NCI-H1105 (cell line): ENCODE results near the gene PGLYRP3.

Experiments used
- DNase-seq: peaks from one replicate; lab custom pipeline; 2025; lab: John Stamatoyannopoulos, UW

Gene PGLYRP3

GRCh38 chr1:153312570-153313186 is at the start of gene PGLYRP3:
TSS of gene PGLYRP3 (minus strand) at chr1:153312952. CDS start at chr1:153310665, 2,287 bp downstream.
- no peak for DNase-seq

- no peak for DNase-seq
Observed at GRCh38 chr1:153362187-153362775, 49.5 kb upstream of the PGLYRP3 start.

- no peak for DNase-seq
Observed at GRCh38 chr1:153361480-153362109, 48.8 kb upstream of the PGLYRP3 start.

GRCh38 chr1:153360592-153361479 is 48.1 kb upstream of the PGLYRP3 start:
- no peak for DNase-seq

- no peak for DNase-seq
Observed at GRCh38 chr1:153360190-153360589, 47.4 kb upstream of the PGLYRP3 start.

GRCh38 chr1:153359241-153359640 is 46.5 kb upstream of the PGLYRP3 start:
- no peak for DNase-seq

- no peak for DNase-seq
Observed at GRCh38 chr1:153358691-153358975, 45.9 kb upstream of the PGLYRP3 start.

GRCh38 chr1:153357853-153358690 is 45.3 kb upstream of the PGLYRP3 start, which contains the start of gene S100A9:
TSS of gene S100A9 (plus strand) at chr1:153357854. CDS start at chr1:153358284, 430 bp downstream.
- no peak for DNase-seq

- no peak for DNase-seq
Observed at GRCh38 chr1:153357076-153357852, 44.5 kb upstream of the PGLYRP3 start.

GRCh38 chr1:153356392-153357075 is 43.8 kb upstream of the PGLYRP3 start:
- no peak for DNase-seq

- DNase-seq = peak; percentile 57
Observed at GRCh38 chr1:153355445-153356071, 42.8 kb upstream of the PGLYRP3 start.

- DNase-seq = no peak
Observed at GRCh38 chr1:153354515-153355193, 41.9 kb upstream of the PGLYRP3 start.

- no peak for DNase-seq
Observed at GRCh38 chr1:153353226-153353947, 40.6 kb upstream of the PGLYRP3 start.

GRCh38 chr1:153352523-153352922 is 39.8 kb upstream of the PGLYRP3 start:
- DNase-seq = peak; percentile 65

GRCh38 chr1:153350321-153350957 is 37.7 kb upstream of the PGLYRP3 start:
- DNase-seq = no peak

- DNase-seq = no peak
Observed at GRCh38 chr1:153349363-153350320, 36.9 kb upstream of the PGLYRP3 start.
